ENCODE data around the gene EIF2S3.

GRCh38 chrX:24012266-24012665 lies 42.5 kb upstream of the EIF2S3 start:
- TF ChIP-seq GATA2 (IDR thresholded peaks at IDR 0.05; ENCODE audit: low read depth, low read length) (no peak), GATA3 (IDR thresholded peaks at IDR 0.05; ENCODE audit: low read depth, low read length) (no peak)
